DND-41 (cell line): ENCODE data around the gene WNT3A.
A peak's percentile ranks its signal among the peaks of the same experiment; 100 is the strongest.

ENCODE experiments used
- ATAC-seq: fragments of 200-7000 bp; cut with Tn5 transposase; 3 replicates; pipeline ENCODE4 v1.9.1; 2021; ENCODE audit warnings: low read depth; ENCODE audit not compliant: insufficient read depth
- DNase-seq: peaks from one replicate; pipeline ENCODE4 v3.0.0-alpha.2; 2020
- H2AFZ ChIP-seq: 2 replicates; pipeline ENCODE4 v1.6.0; 2012; ENCODE audit warnings: low read depth, low read length
- H3K27ac ChIP-seq: 2 replicates; pipeline ENCODE4 v1.5.1; 2012; ENCODE audit warnings: low read length, inconsistent platforms
- H3K27me3 ChIP-seq: fragments of 200-600 bp; sonication (generic); 2 replicates; pipeline ENCODE4 v1.6.0; 2012; ENCODE audit warnings: low read length, mild to moderate bottlenecking, inconsistent platforms; ENCODE audit not compliant: insufficient read depth, poor library complexity
- H3K36me3 ChIP-seq: 2 replicates; pipeline ENCODE4 v1.5.1; 2012; ENCODE audit warnings: low read length, inconsistent platforms; ENCODE audit not compliant: insufficient read depth
- H3K4me1 ChIP-seq: 2 replicates; pipeline ENCODE4 v1.5.1; 2012; ENCODE audit warnings: mild to moderate bottlenecking, low read length; ENCODE audit not compliant: insufficient read depth
- H3K4me2 ChIP-seq: 2 replicates; pipeline ENCODE4 v1.6.0; 2012; ENCODE audit warnings: mild to moderate bottlenecking, moderate library complexity, low read length, inconsistent platforms; ENCODE audit not compliant: insufficient read depth
- H3K4me3 ChIP-seq, 2 experiments: fragments of 200-600 bp in 1 of 2; shearing (Covaris generic) in 1 of 2; 2 replicates each; pipeline ENCODE4 v1.5.1; 2012 to 2016; ENCODE audit warnings: inconsistent platforms in 2 of 2, low read length in 2 of 2, mild to moderate bottlenecking in 2 of 2, low read depth in 1 of 2, moderate library complexity in 1 of 2
- H3K79me2 ChIP-seq: 2 replicates; pipeline ENCODE4 v1.6.0; 2012; ENCODE audit warnings: low read length, inconsistent platforms; ENCODE audit not compliant: insufficient read depth
- H3K9ac ChIP-seq: 2 replicates; pipeline ENCODE4 v1.6.0; 2012; ENCODE audit warnings: low read depth, mild to moderate bottlenecking, inconsistent platforms, low read length, moderate library complexity
- H3K9me3 ChIP-seq: 2 replicates; pipeline ENCODE4 v1.5.1; 2012; ENCODE audit warnings: low read length, moderate library complexity, mild to moderate bottlenecking, inconsistent platforms; ENCODE audit not compliant: insufficient read depth, severe bottlenecking
- H4K20me1 ChIP-seq: 2 replicates; pipeline ENCODE4 v1.6.0; 2012; ENCODE audit warnings: low read length; ENCODE audit not compliant: insufficient read depth
- EZH2 ChIP-seq: IDR thresholded peaks from 3 replicates; pipeline ENCODE4 v1.6.1; 2012; ENCODE audit warnings: borderline replicate concordance, low read depth, mild to moderate bottlenecking, moderate library complexity, low read length, inconsistent platforms; ENCODE audit not compliant: severe bottlenecking
- TF ChIP-seq, protein P1 (sequence below): IDR thresholded peaks from 2 replicates; pipeline ENCODE4 v1.5.1; 2012; ENCODE audit warnings: borderline replicate concordance, low read length, moderate library complexity, mild to moderate bottlenecking; ENCODE audit not compliant: poor library complexity, severe bottlenecking; ENCODE audit errors: extremely low read depth

The WNT3A gene

DNA sequence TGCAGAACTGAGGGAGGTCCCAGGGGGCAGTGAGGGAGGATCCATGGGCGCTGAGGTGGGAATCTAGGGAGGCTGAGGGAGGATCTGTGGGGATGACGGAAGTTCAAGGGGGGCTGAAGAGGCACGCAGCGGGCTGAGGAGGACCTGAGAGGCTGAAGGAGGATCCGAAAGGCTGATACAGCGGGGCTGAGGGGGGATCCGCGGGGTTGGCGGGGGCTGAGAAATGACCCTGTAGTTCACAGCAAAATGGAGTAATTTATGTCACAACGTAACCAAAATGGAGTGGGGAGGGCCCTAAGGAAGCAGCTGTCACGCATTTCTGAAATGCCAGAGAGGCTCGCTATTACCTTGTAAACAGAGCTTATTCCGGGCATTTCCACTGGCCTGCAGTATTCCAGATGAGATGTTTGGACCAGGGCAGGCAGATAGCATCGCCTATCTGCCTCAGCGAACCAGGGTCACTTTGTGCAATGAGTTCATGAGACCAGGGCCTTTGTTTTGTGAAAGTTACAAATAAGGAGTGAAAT, 103.2 kb downstream of the WNT3A start:
- Histone ChIP-seq H3K4me1 (peaks cover 32% of the 10 kb centered on the region), H3K27ac (peak overlapping the region; percentile 75), H3K9ac (peak overlapping the region; percentile 75), H3K4me2 (peak overlapping the region; percentile 91), H3K36me3 (peaks cover 30% of the 10 kb centered on the region), H2AFZ (peak overlapping the region; percentile 94), H3K27me3 (no peaks in the 10 kb centered on the region), H4K20me1 (peaks cover 4% of the 10 kb centered on the region; the same call in 1 of the 2 replicates), H3K79me2 (peaks cover 24% of the 10 kb centered on the region), H3K4me3 (peak overlapping the region; percentile 30 to 84; a peak in 3 of 4 replicates), H3K9me3 (no peaks in the 10 kb centered on the region)
- no peak for TF ChIP-seq EZH2
- TF ChIP-seq, protein P1, sequence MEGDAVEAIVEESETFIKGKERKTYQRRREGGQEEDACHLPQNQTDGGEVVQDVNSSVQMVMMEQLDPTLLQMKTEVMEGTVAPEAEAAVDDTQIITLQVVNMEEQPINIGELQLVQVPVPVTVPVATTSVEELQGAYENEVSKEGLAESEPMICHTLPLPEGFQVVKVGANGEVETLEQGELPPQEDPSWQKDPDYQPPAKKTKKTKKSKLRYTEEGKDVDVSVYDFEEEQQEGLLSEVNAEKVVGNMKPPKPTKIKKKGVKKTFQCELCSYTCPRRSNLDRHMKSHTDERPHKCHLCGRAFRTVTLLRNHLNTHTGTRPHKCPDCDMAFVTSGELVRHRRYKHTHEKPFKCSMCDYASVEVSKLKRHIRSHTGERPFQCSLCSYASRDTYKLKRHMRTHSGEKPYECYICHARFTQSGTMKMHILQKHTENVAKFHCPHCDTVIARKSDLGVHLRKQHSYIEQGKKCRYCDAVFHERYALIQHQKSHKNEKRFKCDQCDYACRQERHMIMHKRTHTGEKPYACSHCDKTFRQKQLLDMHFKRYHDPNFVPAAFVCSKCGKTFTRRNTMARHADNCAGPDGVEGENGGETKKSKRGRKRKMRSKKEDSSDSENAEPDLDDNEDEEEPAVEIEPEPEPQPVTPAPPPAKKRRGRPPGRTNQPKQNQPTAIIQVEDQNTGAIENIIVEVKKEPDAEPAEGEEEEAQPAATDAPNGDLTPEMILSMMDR, result no peak
- ATAC-seq, result no peak; the same call in 2 of the 3 replicates
- DNase-seq, result no peak

DNA sequence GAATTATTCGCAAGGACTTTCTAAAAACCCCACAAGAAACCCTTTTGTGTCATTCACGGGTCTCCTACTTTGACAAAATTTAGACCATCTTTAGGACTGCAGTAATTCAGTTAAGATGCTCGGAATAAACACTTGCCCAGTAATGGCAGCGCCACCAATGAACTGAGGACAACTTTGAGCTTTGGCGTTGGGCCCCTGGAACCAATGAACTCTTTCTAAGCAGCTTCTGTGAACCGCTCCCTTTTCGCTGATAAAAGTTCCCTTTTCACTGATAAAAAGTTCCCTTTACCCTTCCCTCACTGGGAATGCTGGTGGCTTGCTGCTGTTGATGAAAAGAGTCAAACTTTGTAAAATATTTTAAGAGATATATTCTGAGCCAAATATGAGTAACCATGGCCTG, 103.8 kb downstream of the WNT3A start:
- TF ChIP-seq EZH2, result no peak
- TF ChIP-seq, protein P1, result no peak
- no peaks in the 10 kb centered on the region for H3K9me3 ChIP-seq
- no peak overlapping the region; the same call in 1 of the 2 replicates for H3K9ac ChIP-seq
- peaks cover 23% of the 10 kb centered on the region for H3K79me2 ChIP-seq
- DNase-seq (no peak), ATAC-seq (no peak)
- no peak overlapping the region for H3K27ac ChIP-seq
- H3K27me3 ChIP-seq, result no peaks in the 10 kb centered on the region
- no peak overlapping the region for H3K4me3 ChIP-seq
- peaks cover 4% of the 10 kb centered on the region; the same call in 1 of the 2 replicates for H4K20me1 ChIP-seq
- no peak overlapping the region for H2AFZ ChIP-seq
- peaks cover 27% of the 10 kb centered on the region for H3K4me1 ChIP-seq
- peaks cover 24% of the 10 kb centered on the region for H3K36me3 ChIP-seq
- peak overlapping the region; percentile 91 for H3K4me2 ChIP-seq
